K562 (cell line): ENCODE results near the gene MUSK.

Experiments
- ATF3 ChIP-seq, 2 experiments: fragments of 450-650 bp in 1 of 2; sonication (generic) in 1 of 2; formaldehyde crosslinking in 1 of 2; IDR thresholded peaks in 1 of 2; conservative IDR thresholded peaks in 1 of 2; 2 replicates each; pipeline versions ENCODE4 v1.6.1 to v1.8.1; 2016 to 2023; ENCODE audit warnings: mild to moderate bottlenecking in 2 of 2, moderate library complexity in 2 of 2, inconsistent platforms in 1 of 2, missing genetic modification reagents in 1 of 2
- FUS ChIP-seq: fragments of 200-400 bp; formaldehyde crosslinking; optimal IDR thresholded peaks from 2 replicates; pipeline ENCODE3; 2017; ENCODE audit warnings: low read depth, low read length
- POLR2A ChIP-seq: fragments of 450-650 bp; conservative IDR thresholded peaks from 2 replicates; pipeline ENCODE4 v1.6.1; 2016
- ZNF644 ChIP-seq: fragments of 200-800 bp; sonication (Bioruptor generic); IDR thresholded peaks from 2 replicates; pipeline ENCODE4 v1.6.1; 2016; ENCODE audit warnings: low read depth, missing genetic modification characterization, missing compliant biosample characterization

GRCh38 chr9:110691002-110691549 is 22.5 kb downstream of the MUSK start:
- TF ChIP-seq FUS: no peak
- TF ChIP-seq ATF3 (IDR thresholded peaks at IDR 0.05): peak; percentile 85
- TF ChIP-seq ATF3 (CRISPR knock-in tag; conservative IDR thresholded peaks at IDR 0.05): no peak
- TF ChIP-seq ZNF644 (tag): no peak
- no peak for TF ChIP-seq POLR2A
